ENCODE measurements around the gene ADAP2. TPM values are rescaled to one million over a fixed set of nuclear protein-coding genes. Genes with fewer than 3 reads are reported as not detected.
"Not testable (repeated sequence)": the region's sequence is repeated elsewhere in the genome, so short reads cannot be mapped to it uniquely, and the experiment has no call there.

ADAP2 gene
- total RNA-seq, 1 donor = 0.72 TPM

DNA sequence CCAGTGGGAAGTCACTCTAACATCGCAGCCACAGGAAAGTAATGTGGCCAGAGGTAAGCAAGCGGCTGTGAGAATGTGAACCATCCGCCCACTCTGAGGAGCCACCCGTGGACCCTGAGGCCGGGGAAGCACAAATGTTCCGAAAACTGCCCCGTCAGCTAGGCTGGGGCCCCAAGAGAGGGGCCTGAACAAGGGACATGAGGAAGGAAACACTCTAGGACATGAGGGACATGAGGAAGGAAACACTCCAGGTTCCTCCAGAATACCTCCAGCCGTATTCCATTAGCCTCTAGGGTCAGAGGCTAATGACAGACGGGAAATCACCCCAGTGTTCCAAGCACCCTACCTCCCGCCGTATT, 16.0 kb upstream of the ADAP2 start:
- H3K27ac ChIP-seq (ENCODE audit: low read depth, low read length) = peak overlapping the region; percentile 50
- no peaks in the 10 kb centered on the region for H4K20me1 ChIP-seq (ENCODE audit: insufficient read depth, low read length)
- DNase-seq (ENCODE audit: insufficient read length, low spot score, missing footprints) = peak; percentile 82
- no peaks in the 10 kb centered on the region for H3K9me3 ChIP-seq (ENCODE audit: low read depth, low read length)
- H3K4me2 ChIP-seq (ENCODE audit: insufficient read depth, low read length) = peak overlapping the region; percentile 98
- TF ChIP-seq, protein P1, sequence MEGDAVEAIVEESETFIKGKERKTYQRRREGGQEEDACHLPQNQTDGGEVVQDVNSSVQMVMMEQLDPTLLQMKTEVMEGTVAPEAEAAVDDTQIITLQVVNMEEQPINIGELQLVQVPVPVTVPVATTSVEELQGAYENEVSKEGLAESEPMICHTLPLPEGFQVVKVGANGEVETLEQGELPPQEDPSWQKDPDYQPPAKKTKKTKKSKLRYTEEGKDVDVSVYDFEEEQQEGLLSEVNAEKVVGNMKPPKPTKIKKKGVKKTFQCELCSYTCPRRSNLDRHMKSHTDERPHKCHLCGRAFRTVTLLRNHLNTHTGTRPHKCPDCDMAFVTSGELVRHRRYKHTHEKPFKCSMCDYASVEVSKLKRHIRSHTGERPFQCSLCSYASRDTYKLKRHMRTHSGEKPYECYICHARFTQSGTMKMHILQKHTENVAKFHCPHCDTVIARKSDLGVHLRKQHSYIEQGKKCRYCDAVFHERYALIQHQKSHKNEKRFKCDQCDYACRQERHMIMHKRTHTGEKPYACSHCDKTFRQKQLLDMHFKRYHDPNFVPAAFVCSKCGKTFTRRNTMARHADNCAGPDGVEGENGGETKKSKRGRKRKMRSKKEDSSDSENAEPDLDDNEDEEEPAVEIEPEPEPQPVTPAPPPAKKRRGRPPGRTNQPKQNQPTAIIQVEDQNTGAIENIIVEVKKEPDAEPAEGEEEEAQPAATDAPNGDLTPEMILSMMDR (IDR thresholded peaks at IDR 0.05; ENCODE audit: extremely low read depth, low read depth, low read length) = no peak
- no peaks in the 10 kb centered on the region for H3K27me3 ChIP-seq (ENCODE audit: insufficient read depth, low read length)
- peaks cover 8% of the 10 kb centered on the region for H3K36me3 ChIP-seq (ENCODE audit: insufficient read depth, low read length)
- peaks cover 15% of the 10 kb centered on the region for H3K4me1 ChIP-seq (ENCODE audit: insufficient read depth, low read length)
- H3K79me2 ChIP-seq (ENCODE audit: insufficient read depth, low read length) = peaks cover 49% of the 10 kb centered on the region
- H3K4me3 ChIP-seq (ENCODE audit: insufficient read depth, low read length) = peak overlapping the region; percentile 96
- peak overlapping the region; percentile 96 for H2AFZ ChIP-seq (ENCODE audit: low read length)

DNA sequence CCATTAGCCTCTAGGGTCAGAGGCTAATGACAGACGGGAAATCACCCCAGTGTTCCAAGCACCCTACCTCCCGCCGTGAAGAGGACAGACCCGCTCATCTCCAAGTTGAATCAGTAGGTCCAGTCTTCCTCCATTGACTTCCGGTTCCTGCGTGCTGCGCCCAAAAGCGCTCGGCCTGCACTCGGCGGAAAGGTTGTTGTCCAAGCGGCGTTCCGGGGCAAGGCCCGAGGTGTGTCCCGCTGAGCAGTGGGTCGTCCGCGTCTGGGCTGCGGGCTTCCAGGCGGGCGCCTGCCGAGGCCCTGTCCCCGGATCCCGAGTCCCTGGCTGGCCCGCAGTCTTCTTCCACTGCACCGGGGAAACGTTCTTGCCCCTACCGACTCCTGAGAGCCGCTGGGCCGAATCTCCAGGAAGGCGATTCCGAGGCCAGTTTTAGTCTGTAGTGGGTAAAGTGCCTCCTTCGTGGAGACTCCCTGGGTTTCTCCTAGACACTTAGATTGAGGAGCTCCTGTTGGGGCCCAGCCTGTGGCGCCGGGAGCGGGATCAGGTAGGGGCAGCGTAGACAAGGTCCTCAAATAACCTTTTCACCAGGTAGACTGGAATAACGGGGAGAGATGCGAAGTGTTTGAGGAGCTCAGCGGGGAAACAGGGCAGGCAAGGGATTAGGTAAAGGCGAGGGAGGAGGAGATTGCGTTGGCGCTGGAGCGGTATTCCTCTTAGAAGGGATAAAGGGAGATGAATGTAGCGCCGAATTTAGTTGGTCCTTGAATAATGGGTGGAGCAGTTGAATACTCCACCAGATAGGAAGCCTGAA, 15.4 kb upstream of the ADAP2 start, which contains the start of gene TEFM:
Gene TEFM (minus strand): TSS at position 138 of the 811 bp plus-strand sequence. CDS start 40 bp downstream, at position 98.
- Histone ChIP-seq H3K27ac (ENCODE audit: low read depth, low read length) (peak within 1 kb of the TSS; percentile 50), H3K79me2 (ENCODE audit: insufficient read depth, low read length) (peaks cover 48% of the 10 kb centered on the region), H3K4me3 (ENCODE audit: insufficient read depth, low read length) (peak within 1 kb of the TSS; percentile 96), H3K4me1 (ENCODE audit: insufficient read depth, low read length) (peaks cover 15% of the 10 kb centered on the region), H3K27me3 (ENCODE audit: insufficient read depth, low read length) (no peaks in the 10 kb centered on the region), H3K4me2 (ENCODE audit: insufficient read depth, low read length) (peak within 1 kb of the TSS; percentile 98), H2AFZ (ENCODE audit: low read length) (peak within 1 kb of the TSS; percentile 96), H4K20me1 (ENCODE audit: insufficient read depth, low read length) (no peaks in the 10 kb centered on the region), H3K36me3 (ENCODE audit: insufficient read depth, low read length) (peaks cover 6% of the 10 kb centered on the region), H3K9me3 (ENCODE audit: low read depth, low read length) (no peaks in the 10 kb centered on the region)
- peak; percentile 97 for DNase-seq (ENCODE audit: insufficient read length, low spot score, missing footprints)
- TF ChIP-seq, protein P1 (IDR thresholded peaks at IDR 0.05; ENCODE audit: extremely low read depth, low read depth, low read length) = no peak

DNA sequence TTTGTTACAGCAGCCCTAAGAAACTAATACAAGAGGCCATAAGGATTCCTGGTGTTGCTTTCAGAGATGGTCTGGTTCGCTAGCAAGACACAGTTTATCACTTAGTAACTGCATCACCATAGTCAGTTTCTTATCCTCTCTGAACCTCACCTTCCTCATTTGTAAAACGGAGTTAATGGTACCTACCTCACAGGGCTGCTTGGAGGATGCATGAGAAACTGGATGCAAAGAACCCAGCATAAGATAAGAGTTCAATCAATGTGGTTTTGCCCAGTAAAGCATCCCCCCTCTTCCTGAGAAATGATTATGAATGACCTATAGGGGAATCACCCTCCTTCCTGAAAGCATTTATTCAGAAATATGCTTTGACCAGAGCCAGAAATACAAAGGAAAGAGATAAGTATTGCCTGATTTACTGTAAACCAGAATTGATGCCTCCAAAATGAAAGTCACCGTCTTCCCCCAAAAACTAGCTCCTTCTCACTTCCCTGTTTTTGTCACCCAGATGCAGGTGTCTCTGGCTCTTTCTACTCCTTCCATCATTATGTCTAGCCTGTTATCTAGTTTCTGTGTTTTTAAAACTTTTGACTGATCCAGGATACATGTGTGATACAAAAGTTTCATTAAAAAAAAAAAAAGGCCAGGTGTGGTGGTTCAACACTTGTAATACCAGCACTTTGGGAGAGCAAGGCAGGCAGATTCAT, 12.9 kb upstream of the ADAP2 start:
- Histone ChIP-seq H3K4me1 (ENCODE audit: insufficient read depth, low read length) (peaks cover 15% of the 10 kb centered on the region), H2AFZ (ENCODE audit: low read length) (no peak overlapping the region), H3K4me2 (ENCODE audit: insufficient read depth, low read length) (no peak overlapping the region), H3K27me3 (ENCODE audit: insufficient read depth, low read length) (no peaks in the 10 kb centered on the region), H3K27ac (ENCODE audit: low read depth, low read length) (no peak overlapping the region), H4K20me1 (ENCODE audit: insufficient read depth, low read length) (no peaks in the 10 kb centered on the region), H3K36me3 (ENCODE audit: insufficient read depth, low read length) (peaks cover under 1% of the 10 kb centered on the region), H3K4me3 (ENCODE audit: insufficient read depth, low read length) (no peak overlapping the region), H3K9me3 (ENCODE audit: low read depth, low read length) (no peaks in the 10 kb centered on the region), H3K79me2 (ENCODE audit: insufficient read depth, low read length) (peaks cover 31% of the 10 kb centered on the region)
- peak; percentile 4 for DNase-seq (ENCODE audit: insufficient read length, low spot score, missing footprints)
- TF ChIP-seq, protein P1 (IDR thresholded peaks at IDR 0.05; ENCODE audit: extremely low read depth, low read depth, low read length) = no peak

GRCh38 chr17:30910151-30910550, 11.6 kb upstream of the ADAP2 start:
- Histone ChIP-seq H3K4me1 (ENCODE audit: insufficient read depth, low read length) (peaks cover 12% of the 10 kb centered on the region), H3K79me2 (ENCODE audit: insufficient read depth, low read length) (peaks cover 19% of the 10 kb centered on the region)
- H3K9me3 ChIP-seq (ENCODE audit: low read depth, low read length); H2AFZ ChIP-seq (ENCODE audit: low read length); DNase-seq (ENCODE audit: insufficient read length, low spot score, missing footprints); H3K4me3 ChIP-seq (ENCODE audit: insufficient read depth, low read length); H4K20me1 ChIP-seq (ENCODE audit: insufficient read depth, low read length); H3K27ac ChIP-seq (ENCODE audit: low read depth, low read length); H3K36me3 ChIP-seq (ENCODE audit: insufficient read depth, low read length); H3K4me2 ChIP-seq (ENCODE audit: insufficient read depth, low read length); H3K27me3 ChIP-seq (ENCODE audit: insufficient read depth, low read length): not testable (repeated sequence)
